CD4-positive, alpha-beta memory T cell (primary cell): ENCODE results near the gene WDR31. TPM values are rescaled to one million over a fixed set of nuclear protein-coding genes. Genes with fewer than 3 reads are reported as not detected.

ENCODE experiments used
- CTCF ChIA-PET: fragments of 350-600 bp; sonication (Branson Sonifier 250); formaldehyde crosslinking; loops from one replicate; lab custom pipeline; 2021; ENCODE audit warnings: inconsistent platforms; ENCODE audit not compliant: partially characterized antibody; lab: Charles Lee
- POLR2A ChIA-PET: fragments of 350-600 bp; sonication (Branson Sonifier 250); formaldehyde crosslinking; loops from one replicate; lab custom pipeline; 2021; ENCODE audit not compliant: partially characterized antibody; lab: Charles Lee
- DNase-seq, 5 donors: peaks; one replicate each; pipeline versions ENCODE4 v3.0.0 to v3.0.0-alpha.2; 2020 to 2022; ENCODE audit warnings: mixed read lengths in 1 of 5
- H3K27ac ChIP-seq: one replicate; pipeline ENCODE4 v1.7.0; 2013; ENCODE audit warnings: low read depth, low read length
- H3K27me3 ChIP-seq: 2 replicates; pipeline ENCODE4 v1.7.0; 2013; ENCODE audit warnings: mild to moderate bottlenecking, low read length, moderate library complexity; ENCODE audit not compliant: insufficient read depth
- H3K36me3 ChIP-seq: 2 replicates; pipeline ENCODE4 v1.7.0; 2013; ENCODE audit warnings: mild to moderate bottlenecking, low read length, moderate library complexity; ENCODE audit not compliant: insufficient read depth
- H3K4me1 ChIP-seq: 2 replicates; pipeline ENCODE4 v1.7.0; 2013; ENCODE audit warnings: mild to moderate bottlenecking, low read length, moderate library complexity; ENCODE audit not compliant: insufficient read depth
- H3K4me3 ChIP-seq, 2 donors: one replicate each; pipeline ENCODE4 v1.7.0; 2013; ENCODE audit warnings: low read length in 2 of 2, mild to moderate bottlenecking in 1 of 2
- H3K9me3 ChIP-seq, 2 donors: one replicate each; pipeline ENCODE4 v1.7.0; 2013; ENCODE audit warnings: low read length in 2 of 2, control low read depth in 1 of 2; ENCODE audit not compliant: control insufficient read depth in 1 of 2
- H3K27ac Mint-ChIP-seq, 7 donors: one replicate each; pipeline ENCODE4 v1.8.0; 2020 to 2021; ENCODE audit warnings: mixed read lengths in 7 of 7, mild to moderate bottlenecking in 6 of 7, inconsistent platforms in 3 of 7, moderate library complexity in 3 of 7
- H3K27me3 Mint-ChIP-seq, 2 donors: one replicate each; pipeline ENCODE4 v1.8.0; 2020 to 2021; ENCODE audit warnings: mixed read lengths in 2 of 2
- H3K36me3 Mint-ChIP-seq, 2 donors: one replicate each; pipeline ENCODE4 v1.8.0; 2020 to 2021; ENCODE audit warnings: mixed read lengths in 2 of 2, inconsistent platforms in 1 of 2, mild to moderate bottlenecking in 1 of 2
- H3K4me1 Mint-ChIP-seq, 4 donors: one replicate each; pipeline ENCODE4 v1.8.0; 2020 to 2021; ENCODE audit warnings: mixed read lengths in 4 of 4, mild to moderate bottlenecking in 1 of 4
- H3K4me3 Mint-ChIP-seq, 8 donors: one replicate each; pipeline ENCODE4 v1.8.0; 2020 to 2021; ENCODE audit warnings: mixed read lengths in 8 of 8, mild to moderate bottlenecking in 7 of 8, moderate library complexity in 6 of 8, inconsistent platforms in 3 of 8
- H3K9me3 Mint-ChIP-seq, 8 donors: one replicate each; pipeline ENCODE4 v1.8.0; 2020 to 2021; ENCODE audit warnings: mixed read lengths in 8 of 8, mild to moderate bottlenecking in 5 of 8, inconsistent platforms in 3 of 8, moderate library complexity in 1 of 8
- intact Hi-C: fragments of 100-400 bp; cut with micrococcal nuclease; formaldehyde crosslinking; loops from one replicate; pipeline ENCODE4 v1.15.1; 2023
- polyA plus RNA-seq, 2 donors: library from polyadenylated mRNA; unstranded; fragments of 300-500 nt; fragmentation: Illumina TruSeq; gene quantifications; one replicate each; pipeline ENCODE4 v1.2.3, GENCODE V29; 2021
- total RNA-seq, 2 experiments: library from RNA; stranded (reverse); gene quantifications; one replicate each; pipeline ENCODE4 v1.2.3, GENCODE V29; 2021

WDR31 gene
- total and polyA plus RNA-seq, 4 experiments from 2014 or later, result 0.33 to 0.89 (median 0.67) TPM; not detected in 1

- Mint-ChIP-seq H3K27ac (no peak overlapping the region), H3K9me3 (no peaks in the 10 kb centered on the region), H3K27me3 (no peaks in the 10 kb centered on the region), H3K4me3 (no peak overlapping the region), H3K36me3 (peaks cover 0 to 3% of the 10 kb centered on the region in 2 donors), H3K4me1 (no peaks in the 10 kb centered on the region)
- Histone ChIP-seq H3K27ac (no peak overlapping the region), H3K9me3 (no peaks in the 10 kb centered on the region), H3K4me1 (no peaks in the 10 kb centered on the region), H3K36me3 (no peaks in the 10 kb centered on the region), H3K27me3 (no peaks in the 10 kb centered on the region), H3K4me3 (no peak overlapping the region)
- CTCF ChIA-PET, result interaction anchor here (0.8 to 1.7 kb wide), 3 partner anchors 11 to 82 kb away, joined by 3 to 5 read pairs (median 3); partner anchors contain the start of gene ALAD
- POLR2A ChIA-PET, result no interaction called here
- intact Hi-C loops, result no loop called here
- DNase-seq, result no peak
Observed at GRCh38 chr9:113319054-113319453, 21.0 kb downstream of the WDR31 start.

GRCh38 chr9:113317777-113318176, 22.3 kb downstream of the WDR31 start:
- CTCF ChIA-PET, result interaction anchor here (1.1 kb wide), 1 partner anchor 34 kb away, joined by 3 read pairs; no protein-coding TSS in a partner anchor
- POLR2A ChIA-PET, result no interaction called here
- H3K4me1 ChIP-seq, result no peaks in the 10 kb centered on the region

DNA sequence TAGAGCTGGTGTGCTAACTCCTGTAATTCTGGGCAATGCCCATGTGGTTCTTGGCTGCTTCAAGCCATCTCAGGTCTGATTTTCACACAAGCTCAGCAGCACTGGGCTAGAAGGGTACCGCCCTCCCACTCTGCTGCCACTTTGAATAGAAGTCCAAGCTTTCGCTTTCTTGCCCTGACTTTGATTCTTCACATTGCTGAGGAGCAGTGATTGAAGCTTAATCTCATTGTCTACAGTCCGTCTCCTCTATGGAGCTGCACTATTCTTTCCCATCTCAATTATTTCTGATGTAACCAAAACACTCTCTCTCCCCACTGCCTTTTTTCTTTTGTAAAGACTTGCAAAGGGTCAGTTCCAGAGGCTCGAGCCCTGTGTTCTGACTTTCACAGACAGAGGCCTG, 24.0 kb downstream of the WDR31 start:
- intact Hi-C loops, result no loop called here
- no peaks in the 10 kb centered on the region for H3K9me3 Mint-ChIP-seq
- H3K27me3 Mint-ChIP-seq, result no peaks in the 10 kb centered on the region
- Histone ChIP-seq H3K4me3 (no peak overlapping the region), H3K36me3 (no peaks in the 10 kb centered on the region), H3K4me1 (no peaks in the 10 kb centered on the region), H3K27me3 (no peaks in the 10 kb centered on the region), H3K27ac (no peak overlapping the region), H3K9me3 (no peaks in the 10 kb centered on the region)
- DNase-seq, result no peak
- no peak overlapping the region for H3K27ac Mint-ChIP-seq
- ChIA-PET POLR2A (no interaction called here), CTCF (interaction anchor here (0.6 kb wide), 1 partner anchor 337 kb away, joined by 3 read pairs; no protein-coding TSS in a partner anchor)
- peaks cover 0 to 3% of the 10 kb centered on the region in 2 donors for H3K36me3 Mint-ChIP-seq
- H3K4me3 Mint-ChIP-seq, result no peak overlapping the region
- no peaks in the 10 kb centered on the region for H3K4me1 Mint-ChIP-seq

More at GRCh38 chr9:113317777-113318176, 22.3 kb downstream of the WDR31 start:
- H3K4me1 Mint-ChIP-seq, result no peaks in the 10 kb centered on the region
- Histone ChIP-seq H3K27me3 (no peaks in the 10 kb centered on the region), H3K4me3 (no peak overlapping the region), H3K27ac (no peak overlapping the region), H3K36me3 (no peaks in the 10 kb centered on the region), H3K9me3 (no peaks in the 10 kb centered on the region)
- intact Hi-C loops, result no loop called here
- DNase-seq, result no peak
- H3K27me3 Mint-ChIP-seq, result no peaks in the 10 kb centered on the region
- no peak overlapping the region for H3K27ac Mint-ChIP-seq
- no peaks in the 10 kb centered on the region for H3K9me3 Mint-ChIP-seq
- H3K36me3 Mint-ChIP-seq, result peaks cover 0 to 3% of the 10 kb centered on the region in 2 donors
- no peak overlapping the region for H3K4me3 Mint-ChIP-seq

DNA sequence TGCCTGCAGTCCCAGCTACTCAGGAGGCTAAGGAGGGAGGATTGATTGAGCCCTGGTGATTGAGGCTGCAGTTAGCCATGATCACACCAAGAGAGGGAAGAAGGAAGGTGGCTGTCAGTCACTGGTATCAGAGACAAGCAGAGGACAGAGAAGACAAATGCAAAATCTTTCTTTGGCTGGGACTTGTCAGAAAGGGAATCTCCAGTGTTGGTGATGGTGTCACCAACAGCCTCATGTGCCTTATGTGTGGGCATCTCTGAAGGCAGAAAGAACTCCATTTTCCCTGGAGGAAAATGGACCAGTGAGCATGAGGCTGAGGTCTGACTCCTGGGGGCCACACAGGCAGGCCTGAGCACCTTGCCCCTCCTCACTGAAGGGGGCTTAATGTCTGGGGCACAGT, 24.8 kb downstream of the WDR31 start:
- Histone ChIP-seq H3K36me3 (no peaks in the 10 kb centered on the region), H3K4me1 (no peaks in the 10 kb centered on the region), H3K27ac (no peak overlapping the region), H3K4me3 (no peak overlapping the region), H3K9me3 (no peaks in the 10 kb centered on the region), H3K27me3 (no peaks in the 10 kb centered on the region)
- ChIA-PET POLR2A (no interaction called here), CTCF (no interaction called here)
- H3K27ac Mint-ChIP-seq, result no peak overlapping the region
- H3K36me3 Mint-ChIP-seq, result peaks cover 0 to 3% of the 10 kb centered on the region in 2 donors
- intact Hi-C loops, result no loop called here
- DNase-seq, result no peak
- no peaks in the 10 kb centered on the region for H3K4me1 Mint-ChIP-seq
- H3K9me3 Mint-ChIP-seq, result no peaks in the 10 kb centered on the region
- no peak overlapping the region for H3K4me3 Mint-ChIP-seq
- H3K27me3 Mint-ChIP-seq, result no peaks in the 10 kb centered on the region

DNA sequence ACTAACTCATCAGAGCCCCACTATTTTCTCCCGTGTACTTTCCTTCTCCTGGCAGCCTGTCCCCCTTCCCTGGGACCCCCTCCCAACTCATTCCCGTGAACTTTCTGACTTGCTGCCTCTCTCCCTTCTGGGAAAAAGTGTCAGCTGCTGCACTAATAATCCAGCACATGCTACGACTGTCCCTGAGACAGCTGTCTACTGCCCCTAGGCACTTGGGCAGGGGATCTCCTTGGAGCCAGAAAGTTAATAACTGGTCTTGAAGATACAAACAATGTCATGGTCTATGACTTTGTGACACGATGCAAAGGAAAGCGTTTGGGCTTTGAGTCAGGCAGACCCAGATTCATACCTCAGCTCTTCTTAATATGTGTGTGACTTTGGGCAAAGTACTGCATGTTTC, 26.8 kb downstream of the WDR31 start:
- Mint-ChIP-seq H3K4me1 (no peaks in the 10 kb centered on the region), H3K27me3 (no peaks in the 10 kb centered on the region), H3K36me3 (no peaks in the 10 kb centered on the region), H3K27ac (no peak overlapping the region), H3K9me3 (no peaks in the 10 kb centered on the region), H3K4me3 (no peak overlapping the region)
- DNase-seq, result no peak
- Histone ChIP-seq H3K27ac (no peak overlapping the region), H3K4me3 (no peak overlapping the region), H3K4me1 (no peaks in the 10 kb centered on the region), H3K9me3 (no peaks in the 10 kb centered on the region), H3K27me3 (no peaks in the 10 kb centered on the region), H3K36me3 (no peaks in the 10 kb centered on the region)
- intact Hi-C loops, result no loop called here
- CTCF ChIA-PET, result no interaction called here
- POLR2A ChIA-PET, result no interaction called here

DNA sequence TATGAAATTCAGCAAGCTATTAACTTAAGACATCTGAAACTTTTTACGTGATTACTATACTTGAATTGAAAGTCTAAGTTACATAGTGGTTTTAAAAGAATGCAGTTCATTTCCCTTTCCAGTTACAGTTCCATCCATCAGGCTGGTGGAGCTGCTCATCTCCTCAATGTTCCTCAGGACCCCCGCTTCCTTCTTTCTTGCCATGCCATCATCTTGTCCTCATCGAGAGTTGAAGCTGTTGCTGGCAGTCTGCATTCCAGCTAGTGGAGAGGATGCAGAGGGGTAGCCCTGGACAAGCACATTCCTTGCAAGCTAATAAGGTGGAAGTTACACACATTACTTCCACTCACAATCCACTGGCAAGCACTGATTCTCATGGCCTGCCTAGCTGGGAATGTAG, 28.1 kb downstream of the WDR31 start:
- Mint-ChIP-seq H3K4me3 (no peak overlapping the region), H3K9me3 (no peaks in the 10 kb centered on the region), H3K4me1 (no peaks in the 10 kb centered on the region), H3K27me3 (no peaks in the 10 kb centered on the region), H3K27ac (no peak overlapping the region), H3K36me3 (no peaks in the 10 kb centered on the region)
- no peaks in the 10 kb centered on the region for H3K36me3 ChIP-seq
- intact Hi-C loops, result no loop called here
- CTCF ChIA-PET, result interaction anchor here (0.8 to 2.6 kb wide), 7 partner anchors 12 to 345 kb away, joined by 3 to 11 read pairs (median 4); partner anchors contain the start of genes C9orf43, POLE3 and WDR31
- no peak overlapping the region for H3K4me3 ChIP-seq
- no peak for DNase-seq
- H3K9me3 ChIP-seq, result no peaks in the 10 kb centered on the region
- H3K4me1 ChIP-seq, result no peaks in the 10 kb centered on the region
- no peak overlapping the region for H3K27ac ChIP-seq
- POLR2A ChIA-PET, result no interaction called here
- no peaks in the 10 kb centered on the region for H3K27me3 ChIP-seq

GRCh38 chr9:113310538-113310937, 29.5 kb downstream of the WDR31 start:
- Mint-ChIP-seq H3K27ac (no peak overlapping the region), H3K4me1 (no peaks in the 10 kb centered on the region), H3K9me3 (no peaks in the 10 kb centered on the region), H3K36me3 (no peaks in the 10 kb centered on the region), H3K27me3 (peaks cover under 1% of the 10 kb centered on the region in 2 donors), H3K4me3 (no peak overlapping the region)
- H3K9me3 ChIP-seq, result no peaks in the 10 kb centered on the region
- CTCF ChIA-PET, result interaction anchor here (1.0 to 3.0 kb wide), 6 partner anchors 8 to 347 kb away, joined by 3 to 13 read pairs (median 4); partner anchors contain the start of genes C9orf43, POLE3 and WDR31
- H3K27me3 ChIP-seq, result no peaks in the 10 kb centered on the region
- DNase-seq, result no peak
- no peaks in the 10 kb centered on the region for H3K36me3 ChIP-seq
- intact Hi-C loops, result no loop called here
- POLR2A ChIA-PET, result interaction anchor here (0.7 kb wide), 1 partner anchor 1451 kb away, joined by 3 read pairs; no protein-coding TSS in a partner anchor
- no peaks in the 10 kb centered on the region for H3K4me1 ChIP-seq
- no peak overlapping the region for H3K4me3 ChIP-seq
- H3K27ac ChIP-seq, result no peak overlapping the region
